GM20000 (cell line): Measurements from ENCODE around the gene FAM32A.

Experiments used
- DNase-seq: peaks from one replicate; pipeline ENCODE4 v3.0.0; 2012; ENCODE audit warnings: low spot score
- TF ChIP-seq, protein P1 (sequence below): IDR thresholded peaks from 2 replicates; pipeline ENCODE4 v1.5.1; 2012; ENCODE audit warnings: mild to moderate bottlenecking, control low read depth; ENCODE audit errors: extremely low read depth, missing control alignments

The FAM32A gene

DNA sequence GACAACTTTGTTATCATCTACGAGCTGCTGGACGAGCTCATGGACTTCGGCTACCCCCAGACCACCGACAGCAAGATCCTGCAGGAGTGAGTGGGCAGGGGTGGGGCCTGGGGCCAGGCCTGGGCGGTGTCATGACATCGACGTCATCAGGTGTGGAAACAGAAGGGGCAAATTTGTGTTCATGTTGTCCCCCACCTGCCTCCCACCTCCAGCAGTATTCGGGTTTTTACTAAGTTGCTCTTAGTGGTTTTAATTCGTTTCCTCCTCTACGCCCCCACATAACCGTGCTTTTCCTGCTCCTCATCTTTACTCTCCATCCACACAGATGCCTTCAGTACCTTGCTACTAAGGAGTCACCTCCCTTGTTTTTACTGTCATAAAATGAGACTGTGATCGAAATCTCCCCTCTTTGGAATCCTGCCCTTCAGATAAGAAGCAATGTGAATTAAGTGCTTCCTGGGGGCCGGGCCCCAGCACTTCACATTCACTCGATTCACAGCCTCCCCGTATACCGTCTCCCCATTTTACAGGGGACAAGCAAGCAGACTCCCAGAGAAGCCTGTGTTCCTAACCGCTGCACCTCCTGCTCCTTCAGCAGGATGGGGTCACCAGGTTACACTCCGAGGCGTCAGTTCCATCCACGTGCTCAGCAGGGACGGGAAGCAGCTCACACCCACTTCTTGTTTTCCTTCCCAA is 23.0 kb downstream of the FAM32A start:
- TF ChIP-seq, protein P1, sequence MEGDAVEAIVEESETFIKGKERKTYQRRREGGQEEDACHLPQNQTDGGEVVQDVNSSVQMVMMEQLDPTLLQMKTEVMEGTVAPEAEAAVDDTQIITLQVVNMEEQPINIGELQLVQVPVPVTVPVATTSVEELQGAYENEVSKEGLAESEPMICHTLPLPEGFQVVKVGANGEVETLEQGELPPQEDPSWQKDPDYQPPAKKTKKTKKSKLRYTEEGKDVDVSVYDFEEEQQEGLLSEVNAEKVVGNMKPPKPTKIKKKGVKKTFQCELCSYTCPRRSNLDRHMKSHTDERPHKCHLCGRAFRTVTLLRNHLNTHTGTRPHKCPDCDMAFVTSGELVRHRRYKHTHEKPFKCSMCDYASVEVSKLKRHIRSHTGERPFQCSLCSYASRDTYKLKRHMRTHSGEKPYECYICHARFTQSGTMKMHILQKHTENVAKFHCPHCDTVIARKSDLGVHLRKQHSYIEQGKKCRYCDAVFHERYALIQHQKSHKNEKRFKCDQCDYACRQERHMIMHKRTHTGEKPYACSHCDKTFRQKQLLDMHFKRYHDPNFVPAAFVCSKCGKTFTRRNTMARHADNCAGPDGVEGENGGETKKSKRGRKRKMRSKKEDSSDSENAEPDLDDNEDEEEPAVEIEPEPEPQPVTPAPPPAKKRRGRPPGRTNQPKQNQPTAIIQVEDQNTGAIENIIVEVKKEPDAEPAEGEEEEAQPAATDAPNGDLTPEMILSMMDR: no peak
- no peak for DNase-seq

DNA sequence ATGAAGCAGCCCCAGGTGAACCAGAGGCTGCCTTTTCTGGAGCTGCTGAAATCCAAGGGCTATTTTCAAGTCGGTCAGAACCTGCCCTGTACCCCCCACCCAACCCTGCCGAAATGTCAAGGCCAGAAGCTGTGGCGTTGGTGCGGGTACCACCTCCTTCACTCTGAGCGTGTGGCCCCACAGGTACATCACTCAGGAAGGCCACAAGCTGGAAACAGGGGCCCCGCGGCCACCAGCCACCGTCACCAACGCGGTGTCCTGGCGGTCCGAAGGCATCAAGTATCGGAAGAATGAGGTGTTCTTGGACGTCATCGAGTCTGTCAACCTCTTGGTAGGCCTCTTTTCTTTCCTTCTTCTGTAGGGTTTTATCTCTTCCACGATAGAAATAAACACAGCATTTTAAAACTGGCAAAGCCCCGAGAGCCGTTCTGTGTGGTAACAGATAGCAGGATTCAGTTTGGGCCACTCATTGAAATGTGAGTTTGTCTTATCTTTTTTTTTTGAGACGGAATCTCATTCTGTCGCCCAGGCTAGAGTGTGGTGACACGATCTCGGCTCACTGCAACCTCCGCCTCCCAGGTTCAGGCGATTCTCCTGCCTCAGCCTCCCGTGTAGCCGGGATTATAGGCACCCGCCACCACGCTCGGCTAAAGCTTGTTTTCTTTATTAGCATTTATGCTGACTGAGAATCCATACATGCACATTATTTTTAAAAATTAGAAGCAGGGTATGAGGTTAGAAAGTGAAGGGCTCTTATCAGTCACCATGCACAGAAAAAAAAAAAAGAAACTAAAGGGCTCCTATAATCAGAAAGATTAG is 23.8 kb downstream of the FAM32A start:
- TF ChIP-seq, protein P1: no peak
- no peak for DNase-seq

DNA sequence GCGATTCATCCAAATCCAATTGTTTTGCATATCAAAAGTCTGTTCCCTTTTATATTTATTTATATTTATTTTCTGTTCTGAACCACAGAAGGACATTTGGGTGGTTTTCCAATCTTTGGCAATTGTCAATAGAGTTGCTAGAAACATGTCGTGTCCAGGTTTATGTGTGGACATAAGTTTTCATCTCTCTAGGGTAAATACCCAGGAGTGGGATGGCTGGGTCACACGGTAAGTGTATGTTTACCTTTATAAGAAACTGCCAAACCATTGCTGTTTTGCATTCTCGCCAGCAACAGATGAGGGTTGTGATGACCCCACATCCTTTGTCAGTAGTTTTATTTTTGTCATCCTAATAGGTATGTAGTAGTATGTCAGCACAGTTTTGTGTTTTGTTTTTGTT is 25.0 kb downstream of the FAM32A start:
- no peak for DNase-seq
- TF ChIP-seq, protein P1: no peak

DNA sequence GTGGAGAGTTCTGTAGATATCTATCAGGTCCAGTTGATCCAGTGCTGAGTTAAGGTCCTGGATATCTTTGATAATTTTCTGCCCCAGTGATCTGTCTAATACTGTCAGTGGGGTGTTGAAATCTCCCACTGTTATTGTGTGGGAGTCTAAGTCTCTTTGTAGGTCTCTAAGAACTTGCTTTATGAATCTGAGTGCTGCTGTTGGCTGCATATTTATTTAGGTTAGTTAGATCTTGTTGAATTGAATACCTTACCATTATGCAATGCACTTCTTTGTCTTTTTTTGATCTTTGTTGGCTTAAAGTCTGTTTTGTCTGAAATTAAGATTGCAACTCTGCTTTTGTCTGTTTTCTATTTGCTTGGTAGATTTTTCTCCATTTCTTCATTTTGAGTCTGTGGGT is 27.9 kb downstream of the FAM32A start:
- TF ChIP-seq, protein P1: no peak
- no peak for DNase-seq

GRCh38 chr19:16216744-16217670 is 31.8 kb downstream of the FAM32A start:
- TF ChIP-seq, protein P1: no peak
- no peak for DNase-seq

DNA sequence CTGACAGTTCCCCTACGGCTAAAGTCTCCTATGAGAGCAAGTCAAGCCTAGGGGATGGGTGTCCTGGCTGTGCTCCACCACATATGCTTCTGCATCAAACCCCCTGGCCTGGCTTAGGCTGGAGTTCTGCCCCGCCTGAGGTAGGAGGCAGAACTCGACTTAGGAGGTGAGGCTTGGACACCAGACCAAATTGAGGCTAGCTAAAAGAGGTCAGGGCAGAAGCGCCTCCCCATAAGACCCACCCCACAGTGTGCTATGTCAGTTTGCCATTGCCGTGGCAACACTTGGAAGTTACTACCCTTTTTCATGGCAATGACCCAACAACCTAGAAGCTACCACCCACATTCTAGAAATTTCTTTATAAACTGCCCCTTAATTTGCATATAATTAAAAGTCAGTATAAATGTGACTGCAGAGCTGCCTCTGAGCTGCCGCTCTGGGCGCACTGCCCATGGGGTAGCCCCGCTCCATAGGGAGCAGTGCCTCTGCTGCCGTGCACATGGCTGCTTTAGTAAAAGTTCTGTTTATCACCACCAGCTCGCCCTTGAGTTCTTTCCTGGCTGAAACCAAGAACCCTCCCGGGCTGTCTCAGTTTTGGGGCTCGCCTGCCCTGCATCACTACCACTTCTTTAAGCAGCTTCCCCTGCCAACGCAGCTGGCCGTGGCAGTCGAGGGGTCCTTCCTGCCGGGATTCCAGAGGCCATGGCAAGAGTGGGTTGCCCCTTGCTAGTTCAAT is 32.7 kb downstream of the FAM32A start:
- TF ChIP-seq, protein P1: no peak
- no peak for DNase-seq
